K562 (cell line): ENCODE results near the gene ACAT2. TPM values are rescaled to one million over a fixed set of nuclear protein-coding genes. Genes with fewer than 3 reads are reported as not detected.
A peak's percentile ranks its signal among the peaks of the same experiment; 100 is the strongest.

Experiments used
- ATAC-seq: fragments of 200-7000 bp; cut with Tn5 transposase; 3 replicates; pipeline ENCODE4 v1.9.1; 2020; ENCODE audit warnings: moderate library complexity
- BruUV-seq: library from RNA; stranded (reverse); fragments of 400-500 nt; replicated peaks from 2 replicates; lab custom pipeline; 2021; lab: Mats Ljungman, UMichigan
- CTCF ChIA-PET: fragments of 300-600 bp; formaldehyde crosslinking; extraction: SDS; loops from one replicate; lab custom pipeline; 2021; ENCODE audit warnings: low intra/inter-chr PET ratio; lab: Yijun Ruan, JAX
- POLR2A ChIA-PET: fragments of 300-600, 350-650 bp; sonication (Branson Sonifier 250); formaldehyde crosslinking; extraction: SDS; loops from one replicate; lab custom pipeline; 2021; ENCODE audit warnings: antibody characterized with exemption, inconsistent platforms; lab: Yijun Ruan, JAX
- DNase-seq, 4 experiments: peaks; one replicate each; pipeline versions ENCODE4 v3.0.0 to v3.0.0-alpha.2; 2011 to 2018; ENCODE audit warnings: low spot score in 3 of 4, mixed read lengths in 3 of 4; ENCODE audit errors: extremely low read depth in 1 of 4
- FAIRE-seq: peaks from 2 replicates; lab custom pipeline; 2011; peaks lifted over from hg19 to GRCh38; lab: Jason Lieb, UNC
- H2AFZ ChIP-seq: 2 replicates; pipeline ENCODE4 v1.6.0; 2011; ENCODE audit warnings: low read depth, low read length, control low read depth, inconsistent platforms
- H3K27ac ChIP-seq: fragments of 200-600 bp; 3 replicates; pipeline ENCODE4 v1.8.0; 2011; ENCODE audit warnings: low read depth, mild to moderate bottlenecking, control low read depth, inconsistent platforms, low read length, moderate library complexity, mixed read lengths; ENCODE audit errors: extremely low read depth
- H3K27me3 ChIP-seq, 2 experiments: fragments of 300-600 bp in 1 of 2; 2 replicates in 1 of 2; 3 replicates in 1 of 2; pipeline versions ENCODE4 v1.6.0 to v1.8.0; 2011; ENCODE audit warnings: inconsistent platforms in 2 of 2, low read length in 2 of 2, mild to moderate bottlenecking in 1 of 2, mixed read lengths in 1 of 2, moderate library complexity in 1 of 2; ENCODE audit not compliant: control insufficient read depth in 2 of 2, insufficient read depth in 2 of 2
- H3K36me3 ChIP-seq: fragments of 300-600 bp; 3 replicates; pipeline ENCODE4 v1.8.0; 2011; ENCODE audit warnings: mild to moderate bottlenecking, low read length, inconsistent platforms; ENCODE audit not compliant: control insufficient read depth, insufficient read depth
- H3K4me1 ChIP-seq, 2 experiments: fragments of 200-600 bp in 1 of 2; replicated peaks in 1 of 2; 2 replicates in 1 of 2; 3 replicates in 1 of 2; pipeline versions ENCODE4 v1.5.1 to v1.8.0; 2011; ENCODE audit warnings: inconsistent platforms in 2 of 2, low read length in 2 of 2, mild to moderate bottlenecking in 1 of 2, mixed read lengths in 1 of 2, moderate library complexity in 1 of 2; ENCODE audit not compliant: control insufficient read depth in 2 of 2, insufficient read depth in 2 of 2
- H3K4me2 ChIP-seq: 2 replicates; pipeline ENCODE4 v1.6.1; 2011; ENCODE audit warnings: low read length, control low read depth, inconsistent platforms, mixed read lengths; ENCODE audit not compliant: insufficient read depth
- H3K4me3 ChIP-seq: fragments of 200-600 bp; sonication (generic), shearing (Covaris generic); 2 replicates; pipeline ENCODE4 v1.5.1; 2016; ENCODE audit warnings: control low read depth, inconsistent platforms
- H3K79me2 ChIP-seq: fragments of 200-600 bp; 3 replicates; pipeline ENCODE4 v1.8.0; 2011; ENCODE audit warnings: low read length, inconsistent platforms; ENCODE audit not compliant: control insufficient read depth, insufficient read depth
- H3K9ac ChIP-seq, 2 experiments: 2 replicates each; pipeline versions ENCODE4 v1.6.0 to v1.6.1; 2011; ENCODE audit warnings: low read depth in 2 of 2, low read length in 2 of 2, control low read depth in 1 of 2, inconsistent platforms in 1 of 2, mild to moderate bottlenecking in 1 of 2, mixed read lengths in 1 of 2; ENCODE audit not compliant: insufficient read depth in 1 of 2
- H3K9me1 ChIP-seq: one replicate; pipeline ENCODE4 v1.6.0; 2011; ENCODE audit warnings: inconsistent platforms, mild to moderate bottlenecking, low read length, moderate library complexity; ENCODE audit not compliant: control insufficient read depth, insufficient read depth
- H3K9me3 ChIP-seq: replicated peaks from 2 replicates; pipeline ENCODE4 v1.5.1; 2011; ENCODE audit warnings: low read depth, low read length, inconsistent platforms; ENCODE audit not compliant: control insufficient read depth, insufficient read depth
- H4K20me1 ChIP-seq: replicated peaks from 2 replicates; pipeline ENCODE4 v1.6.1; 2011; ENCODE audit warnings: low read length, inconsistent platforms, mixed read lengths; ENCODE audit not compliant: control insufficient read depth, insufficient read depth
- CTCF ChIP-seq, 3 experiments: IDR thresholded peaks in 2 of 3; conservative IDR thresholded peaks in 1 of 3; 2 replicates each; pipeline ENCODE4 v1.5.1; 2011 to 2012; ENCODE audit warnings: low read length in 3 of 3, mild to moderate bottlenecking in 3 of 3, control low read depth in 2 of 3, improper control_type of control experiment in 1 of 3, inconsistent platforms in 1 of 3, low read depth in 1 of 3, mixed read lengths in 1 of 3, moderate library complexity in 1 of 3; ENCODE audit not compliant: insufficient read depth in 2 of 3
- ZBTB8A ChIP-seq: fragments of 450-650 bp; IDR thresholded peaks from 2 replicates; pipeline ENCODE4 v1.6.1; 2018; ENCODE audit warnings: mild to moderate bottlenecking, moderate library complexity; ENCODE audit not compliant: partially characterized antibody
- ZFP30 ChIP-seq: fragments of 250-450 bp; sonication (Bioruptor Pico); IDR thresholded peaks from 2 replicates; pipeline ENCODE4 v1.8.0; 2022; ENCODE audit warnings: moderate library complexity, mild to moderate bottlenecking, inconsistent platforms, borderline replicate concordance
- WGBS: fragments of 100-300 bp; shearing (Covaris generic); methylation state at CpG from one replicate; pipeline ENCODE4 v1.1.6; 2016; ENCODE audit warnings: low coverage, mixed read lengths; ENCODE audit not compliant: insufficient coverage; ENCODE audit errors: missing lambda C conversion rate; 5-methylcytosine and 5-hydroxymethylcytosine counted together
- in situ Hi-C: fragments of 300-500 bp; cut with MboI; formaldehyde crosslinking; loops from 4 replicates; pipeline ENCODE4 v1.15.0; 2018; ENCODE audit warnings: inconsistent platforms, mixed read lengths
- intact Hi-C: fragments of 100-400 bp; cut with micrococcal nuclease; formaldehyde crosslinking; loops from 2 replicates; pipeline ENCODE4 v1.14.2; 2022
- polyA plus RNA-seq, 8 experiments: library from polyadenylated mRNA; depleted of rRNA in 4 of 8; stranded (reverse) in 5 of 8; unstranded in 3 of 8; fragments of >200 nt; fragmentation: Nextera tagmentation in 2 of 8; fragmentation: Illumina TruSeq in 1 of 8; extraction: Ambion mirVana in 2 of 8; extraction: Trizol in 1 of 8; gene quantifications; 2 replicates each; pipeline versions ENCODE4 v1.2.1 to v1.2.3, GENCODE V29; 2011 to 2014; ENCODE audit warnings: inconsistent platforms in 1 of 8, missing spikeins in 1 of 8
- total RNA-seq, 7 experiments: library from RNA; depleted of rRNA in 6 of 7; stranded (reverse); fragments of >200 nt in 6 of 7; fragmentation: Illumina TruSeq in 2 of 7; extraction: Trizol in 2 of 7; gene quantifications; 2 replicates each; pipeline versions ENCODE4 v1.2.1 to v1.2.3, GENCODE V29; 2011 to 2021; ENCODE audit warnings: low replicate concordance in 1 of 7

ACAT2 gene
- total and polyA plus RNA-seq, 9 of the 15 experiments (the other 6 are each of a cell fraction or from before 2014, with no cell fraction given) = 63.0 to 309 (median 144) TPM

DNA sequence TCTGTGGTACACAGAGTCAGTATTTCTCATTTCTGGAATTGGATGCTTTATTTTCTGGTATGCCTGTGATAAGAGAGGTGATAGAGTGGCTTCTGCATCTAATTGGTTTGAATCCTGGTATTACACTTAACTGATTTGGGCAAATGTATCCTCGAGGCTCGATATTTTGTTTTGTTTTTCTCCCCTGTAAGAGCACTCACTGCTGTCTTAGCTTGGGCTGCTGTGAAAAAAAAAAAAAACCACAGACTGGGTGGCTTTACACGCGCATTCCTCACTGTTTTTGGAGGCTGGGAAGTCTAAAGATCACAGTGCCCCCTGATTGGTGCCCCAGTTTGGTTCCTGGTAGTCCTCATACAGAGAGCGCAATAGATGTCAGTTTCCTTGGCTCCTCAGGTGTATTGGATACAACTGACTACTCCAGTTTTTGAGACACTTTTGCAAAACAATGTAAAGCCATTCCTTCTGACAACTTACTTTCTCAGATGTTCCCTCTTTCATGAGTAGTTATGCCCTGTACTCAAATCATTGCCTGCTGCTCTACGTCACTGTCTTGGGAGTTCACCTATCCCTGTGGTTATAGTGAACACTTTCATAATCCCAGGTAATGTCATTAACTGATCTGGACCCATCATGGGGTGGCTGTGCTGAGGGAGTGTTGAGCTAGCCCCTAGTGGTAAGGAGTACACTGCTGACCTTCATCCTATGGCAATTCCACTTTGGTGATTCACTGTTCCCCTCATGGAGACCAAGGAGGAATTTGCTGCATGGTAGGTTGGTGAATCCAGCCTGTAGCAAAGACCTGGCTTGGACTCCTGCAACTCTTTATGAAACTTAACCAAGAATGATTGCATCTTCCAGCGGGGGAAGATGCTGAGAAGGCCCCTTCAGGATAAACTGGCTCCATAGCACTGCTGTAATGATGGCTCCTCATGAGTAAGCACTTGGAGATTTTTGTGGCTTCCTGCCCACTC lies 3.5 kb upstream of the ACAT2 start:
- CTCF ChIA-PET = interaction anchor here (0.6 kb wide), 1 partner anchor 20 kb away, joined by 4 read pairs; no protein-coding TSS in a partner anchor

More for the DNA sequence above, 3.5 kb upstream of the ACAT2 start:
- in situ Hi-C loops = no loop called here
- H3K9me3 ChIP-seq = no peaks in the 10 kb centered on the region
- no peak for ATAC-seq
- no peak overlapping the region for H2AFZ ChIP-seq
- 89% methylated on average over 7 of the region's 7 CpGs for WGBS
- DNase-seq = peak in 2 of 4 experiments; percentile 16 to 25
- TF ChIP-seq ZFP30 (no peak), ZBTB8A (no peak), CTCF (IDR thresholded peaks at IDR 0.05 in 2 of 3, conservative IDR thresholded peaks at IDR 0.05 in 1 of 3; ENCODE audit: insufficient read depth in 2 of 3, low read depth in 1 of 3, low read length in 3 of 3) (peak in 1 of 3 experiments; percentile 42; a peak in 2 of 6 replicates)
- no TSS peak for BruUV-seq
- H3K4me1 ChIP-seq = peaks cover 15 to 26% of the 10 kb centered on the region in 2 experiments; a peak in 4 of 5 replicates
- FAIRE-seq = no peak
- H4K20me1 ChIP-seq = no peaks in the 10 kb centered on the region
- no peaks in the 10 kb centered on the region for H3K27me3 ChIP-seq
- no peaks in the 10 kb centered on the region for H3K9me1 ChIP-seq
- H3K27ac ChIP-seq = no peak overlapping the region
- no peak overlapping the region for H3K4me3 ChIP-seq
- peaks cover 69% of the 10 kb centered on the region for H3K36me3 ChIP-seq
- intact Hi-C loops = no loop called here
- H3K79me2 ChIP-seq = peaks cover 29% of the 10 kb centered on the region
- no peak overlapping the region for H3K4me2 ChIP-seq
- H3K9ac ChIP-seq = no peak overlapping the region
- POLR2A ChIA-PET = interaction anchor here (1.0 to 1.1 kb wide), 2 partner anchors 12 to 66 kb away, joined by 3 to 4 read pairs; partner anchors contain the start of gene SOD2
